HCT116 (cell line): ENCODE measurements around the gene DNAJC1.

Experiments used
- CTCF ChIP-seq, 3 experiments: fragments of 200-600 bp in 1 of 3; sonication (generic) in 1 of 3; IDR thresholded peaks in 2 of 3; conservative IDR thresholded peaks in 1 of 3; 2 replicates each; pipeline ENCODE4 v1.5.1; 2012 to 2017; ENCODE audit warnings: low read depth in 2 of 3, low read length in 2 of 3, antibody characterized with exemption in 1 of 3, borderline replicate concordance in 1 of 3, control low read depth in 1 of 3, mild to moderate bottlenecking in 1 of 3, mixed read lengths in 1 of 3, mixed run types in 1 of 3, moderate library complexity in 1 of 3; ENCODE audit not compliant: insufficient read depth in 1 of 3
- JUND ChIP-seq: IDR thresholded peaks from 2 replicates; pipeline ENCODE4 v1.6.1; 2012

DNA sequence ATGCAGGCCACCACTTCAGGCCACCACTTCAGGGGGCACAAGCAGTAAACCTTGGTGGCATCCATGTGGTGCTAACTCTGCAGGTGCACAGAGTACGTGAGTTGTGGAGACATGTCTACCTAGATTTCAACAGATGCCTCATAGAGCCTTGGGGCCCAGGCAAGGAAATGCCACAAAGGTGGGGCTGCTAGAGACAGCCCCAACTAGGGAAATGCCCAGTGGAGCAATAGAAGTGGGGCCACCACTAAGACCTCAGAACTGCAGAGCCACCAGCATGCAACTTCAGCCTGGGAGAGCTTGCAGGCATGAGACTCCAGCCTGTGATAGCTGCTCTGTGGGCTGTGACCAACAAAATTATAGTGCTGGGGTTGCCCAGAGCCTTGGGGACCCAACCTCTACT is 107.6 kb downstream of the DNAJC1 start:
- TF ChIP-seq CTCF (IDR thresholded peaks at IDR 0.05 in 2 of 3, conservative IDR thresholded peaks at IDR 0.05 in 1 of 3; ENCODE audit: borderline replicate concordance in 1 of 3, insufficient read depth in 1 of 3, low read depth in 2 of 3, low read length in 2 of 3) (no peak), JUND (no peak)
